T-helper 2 cell treated with Interferon-gamma antibody and Interleukin-4, amounts not matched to agents 100 ng/mL and 5 ng/mL, for 36 hours (primary cell): ENCODE data around the gene ITK. TPM values are rescaled to one million over a fixed set of nuclear protein-coding genes. Genes with fewer than 3 reads are reported as not detected.
"Not testable (repeated sequence)": the region's sequence is repeated elsewhere in the genome, so short reads cannot be mapped to it uniquely, and the experiment has no call there.

Source experiments
- intact Hi-C: fragments of 100-400 bp; cut with micrococcal nuclease; formaldehyde crosslinking; loops from one replicate; pipeline ENCODE4 v1.15.1; 2023
- total RNA-seq: library from RNA; stranded (reverse); gene quantifications from 2 replicates; pipeline ENCODE4 v1.2.3, GENCODE V29; 2022

ITK gene
- total RNA-seq, 1 donor from 2014 or later = 197 TPM

DNA sequence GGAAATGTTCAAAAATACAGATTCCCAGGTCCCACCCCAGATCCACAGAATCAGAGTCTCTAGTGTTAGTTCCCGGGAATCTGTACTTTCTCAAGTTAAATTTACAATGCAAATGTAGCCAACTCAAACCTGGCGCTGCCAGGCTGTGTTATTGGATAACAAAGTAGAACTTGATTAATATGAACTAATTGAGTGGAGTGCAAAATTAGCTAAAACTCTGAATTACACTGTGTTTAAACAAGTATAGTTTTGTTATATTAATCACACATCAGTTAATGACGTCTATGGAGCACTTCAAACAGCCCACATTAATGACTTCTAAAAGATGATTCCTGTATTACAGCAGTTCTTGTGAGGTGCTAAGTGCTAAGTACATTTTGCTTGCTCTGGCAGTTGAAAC is 52.9 kb downstream of the ITK start:
- intact Hi-C loops = no loop called here

DNA sequence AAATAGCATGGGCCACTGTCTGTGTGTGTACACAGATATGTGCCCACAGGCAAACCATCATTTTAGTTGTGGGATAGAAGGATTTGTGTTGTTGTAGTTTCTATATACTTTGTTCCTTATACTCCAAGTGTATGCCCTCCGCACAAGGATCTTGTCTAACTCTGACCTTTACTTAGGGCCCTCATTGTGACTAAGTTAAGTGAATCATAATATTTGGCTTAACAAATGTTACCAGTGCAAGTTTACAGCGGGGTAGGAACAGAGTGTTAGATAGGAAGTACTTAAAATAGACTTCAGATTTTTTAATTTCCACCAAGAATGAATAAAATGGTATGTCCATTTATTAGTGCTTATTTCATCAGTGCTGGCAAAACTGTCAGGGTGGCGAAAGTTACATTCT is 55.8 kb downstream of the ITK start:
- intact Hi-C loops = no loop called here

DNA sequence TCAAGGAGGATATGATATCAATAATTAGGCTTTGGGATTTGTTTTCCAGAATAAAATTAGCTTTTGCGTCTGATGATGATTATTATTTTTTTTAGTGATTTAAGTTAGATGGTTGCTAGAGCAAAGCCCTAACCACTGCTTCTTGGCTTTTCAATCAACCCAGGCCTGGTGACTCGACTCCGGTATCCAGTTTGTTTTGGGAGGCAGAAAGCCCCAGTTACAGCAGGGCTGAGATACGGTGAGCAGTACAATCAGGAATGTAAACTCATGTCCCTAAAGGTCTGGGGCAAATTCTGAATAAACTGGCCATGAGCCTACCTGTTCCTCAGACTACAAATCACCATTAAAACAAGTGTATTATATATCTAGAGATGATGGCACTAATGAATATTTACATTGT is 60.8 kb downstream of the ITK start:
- intact Hi-C loops = no loop called here

DNA sequence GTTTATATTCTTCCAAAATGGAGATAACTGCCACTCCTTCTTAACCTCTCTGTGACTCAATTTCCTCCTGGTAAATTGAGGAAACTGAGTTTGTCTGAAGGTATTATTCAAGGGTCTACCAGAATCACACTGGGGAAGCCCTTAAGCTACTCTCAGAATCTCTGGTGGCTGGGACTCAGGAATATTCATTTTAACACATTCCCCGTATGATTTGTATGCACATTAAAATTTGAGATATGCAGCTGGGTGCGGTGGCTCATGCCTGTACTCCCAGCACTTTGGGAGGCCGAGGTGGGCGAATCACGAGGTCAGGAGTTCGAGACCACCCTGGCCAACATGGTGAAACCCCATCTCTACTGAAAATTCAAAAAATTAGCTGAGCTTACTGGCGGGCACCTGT is 64.1 kb downstream of the ITK start:
- intact Hi-C loops = not testable (repeated sequence)

DNA sequence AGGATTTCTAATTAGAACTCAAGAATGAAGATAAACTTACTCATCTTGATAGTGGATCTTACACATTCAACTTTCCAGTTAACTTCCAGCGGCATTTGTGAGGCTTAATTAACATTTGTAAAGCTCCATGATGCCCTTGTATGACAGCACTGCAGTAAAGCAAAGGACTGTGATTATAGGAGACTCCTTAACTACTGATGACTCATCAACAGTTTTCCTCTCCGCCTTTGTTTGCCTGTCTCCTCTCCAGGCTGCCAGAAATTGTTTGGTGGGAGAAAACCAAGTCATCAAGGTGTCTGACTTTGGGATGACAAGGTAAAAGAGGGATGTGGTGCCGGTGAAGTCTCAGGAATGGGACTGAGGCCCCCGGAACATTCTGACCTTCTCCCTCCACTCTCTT is 64.8 kb downstream of the ITK start:
- intact Hi-C loops = no loop called here

DNA sequence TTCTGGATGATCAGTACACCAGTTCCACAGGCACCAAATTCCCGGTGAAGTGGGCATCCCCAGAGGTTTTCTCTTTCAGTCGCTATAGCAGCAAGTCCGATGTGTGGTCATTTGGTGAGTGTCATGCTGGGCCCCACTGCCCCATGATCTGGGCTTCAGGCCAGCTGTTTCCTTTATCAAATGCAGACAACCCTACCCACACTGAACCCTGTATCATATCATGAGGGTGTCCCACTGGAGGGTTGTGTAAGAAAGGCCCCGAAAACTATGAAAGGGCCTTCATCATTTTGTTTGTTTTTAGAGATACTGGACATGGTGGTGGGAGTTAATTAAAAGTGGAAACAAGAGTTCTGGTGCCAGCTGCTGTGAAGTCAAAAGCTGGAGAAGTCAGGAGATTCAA is 65.2 kb downstream of the ITK start:
- intact Hi-C loops = no loop called here

DNA sequence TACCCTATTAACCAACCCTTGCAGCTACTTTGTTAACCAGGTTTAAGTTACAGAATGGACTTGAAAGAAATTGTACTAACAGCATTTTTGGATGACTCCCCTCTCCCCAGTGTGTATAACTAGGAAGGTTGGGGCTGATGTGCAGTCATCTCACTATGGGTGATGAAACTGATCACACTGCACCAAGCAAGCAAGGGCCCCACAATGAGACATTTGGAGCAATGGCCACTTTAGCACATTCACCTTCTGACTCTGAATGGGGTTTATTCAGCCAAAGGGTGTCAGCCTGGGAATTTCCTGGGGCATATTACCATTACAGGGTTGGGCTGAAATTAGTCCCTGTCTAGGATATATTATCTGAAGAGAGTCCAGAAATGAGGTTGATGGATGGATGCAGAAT is 66.6 kb downstream of the ITK start:
- intact Hi-C loops = no loop called here

DNA sequence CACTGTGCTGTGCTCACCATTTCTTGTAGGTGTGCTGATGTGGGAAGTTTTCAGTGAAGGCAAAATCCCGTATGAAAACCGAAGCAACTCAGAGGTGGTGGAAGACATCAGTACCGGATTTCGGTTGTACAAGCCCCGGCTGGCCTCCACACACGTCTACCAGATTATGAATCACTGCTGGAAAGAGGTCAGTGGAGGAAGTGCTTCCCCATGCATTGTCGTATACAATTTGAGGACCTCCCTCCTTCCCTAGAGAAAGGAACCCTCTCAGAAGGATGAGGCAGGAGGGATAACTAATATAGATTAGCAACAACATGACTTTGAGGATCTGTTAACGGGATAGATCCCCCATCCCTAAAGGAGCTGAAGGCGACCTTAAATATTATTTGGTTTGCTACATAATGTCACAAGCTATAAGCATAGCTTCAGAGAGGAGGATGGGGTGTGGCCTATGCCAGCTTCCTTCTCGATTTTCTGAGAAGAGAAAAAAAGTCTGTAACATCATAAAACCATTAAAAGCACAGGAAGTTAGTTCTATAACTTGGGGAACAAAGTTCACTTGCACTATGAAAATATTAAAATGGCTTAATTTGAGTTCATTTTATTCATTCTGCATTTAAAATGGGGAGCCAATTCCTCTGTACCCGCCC is 68.3 kb downstream of the ITK start:
- intact Hi-C loops = no loop called here

DNA sequence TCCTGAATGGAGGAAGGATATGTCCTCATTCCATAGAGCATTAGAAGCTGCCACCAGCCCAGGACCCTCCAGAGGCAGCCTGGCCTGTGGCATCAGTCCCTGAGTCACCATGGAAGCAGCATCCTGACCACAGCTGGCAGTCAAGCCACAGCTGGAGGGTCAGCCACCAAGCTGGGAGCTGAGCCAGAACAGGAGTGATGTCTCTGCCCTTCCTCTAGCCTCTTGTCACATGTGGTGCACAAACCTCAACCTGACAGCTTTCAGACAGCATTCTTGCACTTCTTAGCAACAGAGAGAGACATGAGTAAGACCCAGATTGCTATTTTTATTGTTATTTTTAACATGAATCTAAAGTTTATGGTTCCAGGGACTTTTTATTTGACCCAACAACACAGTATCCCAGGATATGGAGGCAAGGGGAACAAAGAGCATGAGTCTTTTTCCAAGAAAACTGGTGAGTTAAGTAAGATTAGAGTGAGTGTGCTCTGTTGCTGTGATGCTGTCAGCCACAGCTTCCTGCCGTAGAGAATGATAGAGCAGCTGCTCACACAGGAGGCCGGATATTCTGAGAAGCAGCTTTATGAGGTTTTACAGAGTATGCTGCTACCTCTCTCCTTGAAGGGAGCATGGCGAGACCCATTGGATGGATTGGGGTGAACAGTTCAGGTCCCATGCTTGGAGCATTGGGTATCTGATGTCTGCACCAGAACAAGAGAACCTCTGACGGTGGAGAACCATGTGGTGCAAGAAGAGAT is 72.2 kb downstream of the ITK start:
- intact Hi-C loops = loop anchor here (1.0 to 5.0 kb wide), 7 partner anchors 12 to 72 kb away; partner anchors contain the start of gene ITK

DNA sequence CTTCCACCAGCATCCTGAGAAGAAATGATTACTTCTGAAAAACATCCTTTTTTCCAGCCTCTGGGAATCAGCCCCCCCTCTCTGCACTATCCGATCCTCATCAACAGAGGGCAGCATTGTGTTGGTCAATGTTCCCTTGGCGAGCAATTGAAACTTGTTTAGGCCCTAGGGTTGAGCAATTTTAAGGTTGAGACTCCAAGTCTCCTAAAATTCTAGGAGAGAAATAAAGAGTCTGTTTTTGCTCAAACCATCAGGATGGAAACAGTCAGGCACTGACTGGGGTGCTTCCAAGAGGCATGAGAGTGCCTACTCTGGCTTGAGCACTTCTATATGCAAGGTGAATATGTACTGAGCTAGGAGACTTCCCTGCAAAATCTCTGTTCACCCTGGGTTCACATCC is 72.9 kb downstream of the ITK start:
- intact Hi-C loops = loop anchor here (1.0 to 5.0 kb wide), 7 partner anchors 12 to 73 kb away; partner anchors contain the start of gene ITK

DNA sequence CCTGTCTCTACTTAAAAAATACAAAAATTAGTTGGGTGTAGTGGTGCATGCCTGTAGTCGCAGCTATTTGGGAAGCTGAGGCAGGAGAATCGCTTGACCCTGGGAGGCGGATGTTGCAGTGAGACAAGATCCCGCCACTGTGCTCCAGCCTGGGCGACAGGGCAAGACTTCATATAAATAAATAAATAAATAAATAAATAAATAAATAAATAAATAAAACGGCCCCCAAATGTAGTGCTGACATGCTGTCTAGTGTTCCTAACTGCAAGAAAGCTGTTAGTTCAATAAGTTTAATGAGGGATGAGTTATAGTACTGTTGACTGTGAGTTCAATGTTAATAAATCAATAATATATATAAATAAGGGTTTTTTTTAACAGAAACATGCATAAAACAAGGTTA is 77.8 kb downstream of the ITK start:
- intact Hi-C loops = no loop called here

DNA sequence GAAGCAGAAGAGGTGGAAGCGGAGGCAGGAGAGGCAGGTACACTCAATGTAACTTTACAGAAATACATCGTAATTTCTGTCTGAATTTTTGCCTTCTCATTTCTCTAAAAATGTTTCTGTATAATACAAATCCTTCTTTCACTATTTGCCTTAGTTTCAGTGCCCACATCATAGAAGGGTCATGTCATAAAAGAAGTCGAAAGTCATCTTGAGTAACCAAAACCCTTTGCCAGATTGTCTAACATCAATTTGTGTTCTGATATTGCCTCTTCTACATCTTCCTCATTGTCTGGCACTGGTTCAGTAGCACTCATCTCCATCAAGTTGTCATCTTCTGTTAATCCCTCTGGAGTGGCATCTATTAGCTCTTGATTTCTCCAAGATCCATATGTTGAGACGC is 79.1 kb downstream of the ITK start:
- intact Hi-C loops = no loop called here

DNA sequence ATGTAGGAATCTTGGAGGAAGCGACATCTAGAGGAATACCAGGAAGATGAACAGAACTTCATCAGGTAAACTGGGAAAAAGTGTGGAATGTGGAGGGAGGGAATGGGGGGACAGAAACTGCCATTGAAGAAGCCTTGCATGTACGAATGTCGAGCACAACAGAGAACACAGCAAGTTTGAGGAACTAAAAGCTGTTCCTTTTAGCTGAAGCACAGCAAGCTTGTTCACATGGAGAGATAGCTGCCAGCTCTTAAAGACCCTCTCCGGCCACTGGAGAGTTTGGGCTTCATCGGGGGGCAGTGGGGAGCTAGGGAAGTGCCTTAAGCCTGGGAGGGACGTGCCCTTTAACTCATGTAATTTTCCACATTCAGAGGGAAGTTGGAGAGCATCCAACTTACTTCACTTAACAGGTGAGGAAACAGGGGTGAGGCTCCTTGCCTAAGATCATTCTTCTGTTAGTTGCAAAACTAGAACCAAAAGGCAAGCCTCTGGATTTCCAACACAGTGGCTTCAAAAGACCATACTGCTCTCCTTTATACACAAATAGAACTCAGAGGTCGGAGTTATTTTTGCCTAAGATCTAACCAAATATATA is 83.0 kb downstream of the ITK start:
- intact Hi-C loops = no loop called here

DNA sequence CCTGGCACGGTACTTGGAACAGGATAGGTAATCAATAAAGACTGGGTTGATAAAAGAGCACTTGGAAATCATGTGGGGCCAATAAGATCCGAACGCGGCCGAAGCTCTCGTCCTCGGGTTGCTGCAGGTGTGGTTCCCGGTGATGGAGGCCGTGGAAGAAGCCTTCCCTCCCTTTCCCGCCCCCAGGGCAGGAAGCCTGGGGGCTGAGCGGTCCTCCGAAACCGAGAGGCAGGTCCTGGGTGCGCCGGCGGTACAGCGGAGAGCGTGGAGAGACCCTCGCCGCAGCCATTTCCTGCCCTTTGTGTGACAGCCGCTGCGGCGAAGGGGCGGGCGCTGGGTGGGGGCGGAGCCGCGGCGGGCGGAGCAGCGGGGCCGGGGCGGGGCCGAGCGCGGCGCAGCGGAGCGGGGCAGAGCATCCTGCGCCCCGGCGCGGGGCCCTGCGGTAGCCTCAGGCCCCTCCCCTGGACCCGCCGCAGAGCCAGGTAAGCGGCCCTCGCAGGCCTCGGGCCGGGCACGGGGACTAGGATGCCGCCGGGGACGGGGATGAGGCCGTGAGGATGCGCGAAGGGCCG is 85.2 kb downstream of the ITK start, which contains the start of gene CYFIP2:
Gene CYFIP2, plus strand, starts transcription at position 410 of the 572 bp plus-strand sequence. CDS start 19,239 bp downstream, outside the sequence.
- intact Hi-C loops = loop anchor here (1.0 to 5.0 kb wide), 5 partner anchors 12 to 337 kb away; partner anchors contain the start of gene ITK

DNA sequence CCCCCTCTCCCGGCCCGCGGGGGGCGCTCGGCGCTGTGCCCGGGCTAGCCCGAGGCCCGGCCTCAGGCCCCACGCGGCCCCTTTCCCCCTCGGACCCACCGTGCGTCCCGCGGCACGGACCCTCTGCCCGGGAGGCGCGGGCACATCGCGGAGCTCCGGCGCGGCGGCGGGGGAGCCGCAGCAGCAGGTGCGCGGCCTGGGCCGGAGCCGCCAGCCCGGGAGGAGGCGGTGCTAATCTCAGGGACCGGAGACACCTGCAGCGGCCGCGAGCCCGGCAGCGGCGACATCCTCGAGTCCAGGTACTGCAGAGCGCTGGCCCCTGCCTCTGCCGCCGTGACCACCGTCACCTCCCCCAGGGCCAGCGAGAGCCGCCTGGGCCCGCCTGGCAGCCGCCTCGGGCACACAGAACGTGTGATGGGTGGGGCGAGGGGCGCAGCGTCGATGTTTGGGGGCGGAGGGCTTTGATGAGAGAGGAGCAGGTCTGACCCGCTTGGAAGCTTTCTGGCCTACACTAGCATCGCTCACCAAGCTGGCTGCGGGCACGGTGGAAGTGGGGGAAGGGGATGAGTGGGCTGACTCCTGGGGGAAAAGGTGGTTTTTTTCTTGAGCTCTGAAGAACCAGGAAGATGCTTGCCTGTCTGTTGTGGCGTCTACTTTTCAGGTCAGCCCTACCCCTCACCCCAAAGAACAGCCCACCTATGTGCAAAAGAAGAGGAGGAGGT is 85.8 kb downstream of the ITK start:
- intact Hi-C loops = loop anchor here (1.0 to 5.0 kb wide), 4 partner anchors 44 to 336 kb away; partner anchors contain the start of gene ITK

DNA sequence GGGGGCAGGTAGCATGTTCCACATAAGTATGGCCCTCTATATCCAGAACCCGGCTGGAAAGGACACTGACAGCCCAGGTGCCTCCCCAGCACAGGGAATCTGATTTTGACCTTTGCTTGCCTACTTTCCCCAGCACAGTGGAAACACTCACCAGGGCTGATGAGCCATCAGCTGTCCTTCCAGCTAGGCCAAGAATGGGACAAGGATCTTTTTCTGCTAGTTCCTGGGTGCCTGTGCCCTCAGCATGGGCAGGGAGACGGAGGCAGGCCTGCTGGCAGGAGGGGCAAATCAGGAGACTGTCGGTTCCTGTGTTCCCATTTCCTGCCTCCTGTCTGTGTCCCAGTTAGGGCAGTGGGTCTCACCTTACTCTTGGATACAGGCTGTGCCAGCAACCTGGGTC is 86.4 kb downstream of the ITK start:
- intact Hi-C loops = loop anchor here (2.0 to 5.0 kb wide), 3 partner anchors 44 to 335 kb away; partner anchors contain the start of gene ITK

DNA sequence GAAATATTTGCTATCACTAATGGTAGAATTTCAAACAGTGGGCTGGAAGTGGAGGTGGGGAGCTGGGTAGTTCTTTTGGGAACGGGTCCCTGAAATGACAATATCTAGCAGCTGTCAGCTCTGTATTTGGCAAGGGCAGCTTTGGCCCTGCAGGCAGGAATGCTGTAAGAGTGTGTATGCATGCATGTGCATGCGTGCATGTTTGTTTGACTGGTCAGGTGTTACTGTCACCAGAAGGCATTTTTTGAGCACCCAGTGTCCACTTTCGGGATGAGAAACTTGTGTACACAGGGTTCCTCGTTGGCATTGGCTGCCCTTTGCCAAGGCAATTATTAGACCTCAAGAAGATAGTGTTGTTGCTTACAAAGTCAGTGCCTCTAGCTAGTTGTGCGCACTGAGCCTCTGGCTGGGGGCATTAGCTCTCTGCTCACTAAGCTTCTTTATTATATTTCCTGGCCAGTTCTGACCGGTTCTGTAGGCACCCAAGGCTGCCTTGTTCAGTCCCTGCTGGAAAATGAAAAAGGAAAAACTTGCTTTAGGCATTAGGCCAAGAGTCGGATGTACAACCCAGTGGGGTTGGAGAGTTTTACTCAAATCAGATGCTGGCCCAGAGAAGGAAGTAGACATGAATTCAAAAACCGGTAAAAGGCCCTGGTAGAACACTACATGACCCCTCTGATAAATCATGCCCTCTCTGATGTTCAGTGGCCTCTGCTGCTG is 87.3 kb downstream of the ITK start:
- intact Hi-C loops = loop anchor here (2.0 to 5.0 kb wide), 3 partner anchors 45 to 334 kb away; partner anchors contain the start of gene ITK

DNA sequence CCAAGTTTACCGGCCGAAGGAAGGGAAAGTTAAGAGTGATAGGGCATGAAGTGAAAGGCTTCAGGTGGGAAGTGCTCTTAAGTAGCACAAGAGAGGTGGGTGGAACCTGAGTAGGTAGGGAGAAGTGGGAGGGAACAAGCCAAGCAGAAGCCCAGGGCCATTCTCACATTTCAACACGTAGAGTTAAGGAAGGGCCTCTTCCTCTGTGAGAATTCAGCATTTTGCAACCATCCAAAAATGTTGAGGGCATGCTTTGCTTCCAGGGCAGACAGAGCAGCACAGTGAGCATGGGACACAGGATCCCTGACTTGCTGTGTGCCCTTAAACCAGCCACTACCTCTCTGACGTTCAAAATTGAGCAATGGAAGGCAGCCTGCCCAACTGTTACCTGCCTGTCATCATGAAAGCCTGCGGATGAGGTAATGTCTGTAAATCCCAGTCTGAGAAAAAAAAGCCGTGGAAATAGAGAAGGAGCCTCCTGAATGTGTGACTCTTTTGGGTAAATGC is 88.6 kb downstream of the ITK start:
- intact Hi-C loops = loop anchor here (5.0 kb wide), 1 partner anchor 333 kb away; no protein-coding TSS in a partner anchor

DNA sequence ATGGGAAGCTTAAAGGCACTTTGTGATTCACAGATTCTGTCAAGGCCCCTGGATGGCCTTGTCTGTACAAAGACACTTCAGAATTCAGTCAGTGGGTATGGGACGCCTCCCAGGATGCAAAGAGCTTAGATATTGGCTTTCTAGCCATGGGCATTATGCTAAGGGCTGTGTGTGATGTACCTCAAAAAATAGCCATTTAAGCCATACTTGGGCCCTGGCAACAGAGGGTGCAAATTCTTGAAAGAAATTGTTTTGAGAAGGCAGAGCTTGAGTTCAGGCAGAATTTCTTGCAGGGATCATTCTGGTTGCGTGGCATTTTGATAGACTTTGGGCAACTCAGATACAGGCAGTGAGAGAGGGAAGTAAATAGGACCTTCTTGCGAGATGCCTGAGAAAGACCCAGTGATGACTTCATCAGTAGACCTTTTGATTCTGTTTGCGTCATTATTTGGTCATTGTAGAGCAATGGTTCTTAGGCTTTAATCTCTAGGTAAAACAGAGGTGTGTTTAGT is 89.2 kb downstream of the ITK start:
- intact Hi-C loops = loop anchor here (5.0 kb wide), 5 partner anchors 243 to 587 kb away; partner anchors contain the start of genes CLINT1 and THG1L

DNA sequence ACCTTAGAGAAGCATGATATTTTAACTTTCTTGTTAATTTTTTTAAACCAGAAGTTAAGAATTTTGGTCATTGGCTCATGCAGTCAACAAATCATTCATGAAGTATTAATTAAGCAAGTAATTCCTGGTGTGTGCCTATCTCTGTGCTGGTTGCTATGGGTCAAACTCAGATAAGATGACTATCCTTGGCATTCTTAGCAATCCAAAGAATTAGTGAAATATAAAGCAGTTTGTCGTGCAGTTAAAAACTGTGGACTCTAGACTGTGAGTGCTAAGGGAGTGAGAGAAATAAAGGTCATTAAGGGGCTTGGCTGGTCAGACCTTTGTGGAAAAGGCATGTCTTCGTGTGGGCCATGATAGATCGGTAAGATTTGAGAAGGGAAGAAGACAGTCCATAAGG is 90.1 kb downstream of the ITK start:
- intact Hi-C loops = loop anchor here (5.0 kb wide), 4 partner anchors 243 to 587 kb away; partner anchors contain the start of genes CLINT1 and THG1L
